ENCODE results near the gene PKLR.
A peak's percentile ranks its signal among the peaks of the same experiment; 100 is the strongest.
"Not testable (repeated sequence)": the region's sequence is repeated elsewhere in the genome, so short reads cannot be mapped to it uniquely, and the experiment has no call there.

Gene PKLR

DNA sequence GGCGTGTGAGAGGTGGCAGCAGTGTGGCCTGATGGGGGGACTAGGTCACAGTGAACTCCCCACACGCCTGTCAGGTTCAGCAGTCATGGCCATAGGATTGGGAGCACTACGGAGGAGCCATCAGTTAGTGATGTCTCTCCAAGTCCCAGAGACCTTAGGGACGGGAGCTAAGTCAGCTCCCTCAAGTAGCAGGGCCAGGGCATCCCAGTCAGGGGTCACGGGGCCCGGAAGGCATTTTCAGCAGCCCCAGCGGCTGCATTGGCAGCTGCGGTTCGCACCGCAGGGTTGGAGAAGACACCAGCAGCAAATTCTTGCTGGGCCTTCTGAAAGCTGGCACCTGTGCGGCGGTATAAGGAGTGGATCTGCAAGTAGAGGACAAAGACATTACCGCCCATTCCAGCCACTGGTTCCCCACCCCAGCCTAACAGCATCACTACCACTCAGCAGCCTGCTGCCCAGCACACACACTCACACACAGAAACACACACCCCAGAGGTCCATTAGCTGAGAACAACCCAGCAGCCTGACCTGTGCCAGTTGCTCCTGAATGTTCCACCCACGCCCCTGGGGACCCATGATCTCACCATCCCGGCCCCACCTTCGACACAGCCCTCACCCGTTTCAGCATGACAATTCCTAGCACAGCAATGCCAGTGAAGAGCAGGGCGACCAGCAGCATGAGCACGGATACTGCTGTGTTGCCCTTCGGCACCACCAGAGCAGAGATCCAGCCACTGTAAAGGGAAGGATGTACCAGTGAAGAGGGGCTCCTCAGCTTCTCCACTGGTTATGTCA is 45.0 kb downstream of the PKLR start:
- DNase-seq (ENCODE audit: low read depth, low spot score) = no peak

DNA sequence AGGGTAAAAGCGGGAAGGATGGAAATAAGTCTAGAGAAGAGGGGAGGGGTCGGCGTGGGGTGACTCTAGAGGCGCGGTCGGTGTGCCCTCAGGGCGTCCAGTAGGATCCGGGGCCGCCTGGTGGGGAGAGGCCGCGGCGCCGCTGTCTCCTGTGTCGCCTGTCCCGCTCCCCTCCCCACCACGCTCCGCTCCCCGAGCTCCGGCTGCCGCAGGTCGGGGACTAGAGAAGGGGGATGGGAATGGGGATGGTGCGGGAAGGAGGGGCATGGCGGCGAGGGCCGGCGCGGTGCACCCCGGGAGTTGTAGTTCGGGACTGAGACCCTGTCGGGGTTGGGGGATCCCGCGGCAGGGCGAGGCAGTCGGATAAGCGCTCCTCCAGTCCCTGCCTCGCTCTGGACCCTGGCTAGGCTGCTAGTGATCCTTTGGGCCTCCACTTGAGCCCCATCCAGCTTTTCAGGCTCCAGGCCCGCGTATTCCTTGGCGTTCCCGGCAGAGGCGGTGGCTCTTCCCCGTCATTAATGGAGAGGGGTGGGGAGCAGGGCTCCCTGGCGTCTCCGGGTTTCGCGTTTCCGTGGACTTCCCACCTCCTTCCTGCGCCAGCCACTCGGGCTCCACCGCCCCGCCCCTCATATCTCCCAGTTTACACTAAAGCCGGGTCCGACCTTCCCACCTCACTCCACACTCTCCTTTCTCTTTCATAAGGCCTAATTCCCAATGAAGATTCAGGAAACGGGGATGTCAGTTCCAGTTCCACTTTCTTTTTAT is 45.8 kb downstream of the PKLR start, which contains the start of gene ENTREP3:
Gene ENTREP3, minus strand, starts transcription at position 241 of the 765 bp plus-strand sequence. CDS start 606 bp downstream, outside the sequence.
- no peak for DNase-seq (ENCODE audit: low read depth, low spot score)

DNA sequence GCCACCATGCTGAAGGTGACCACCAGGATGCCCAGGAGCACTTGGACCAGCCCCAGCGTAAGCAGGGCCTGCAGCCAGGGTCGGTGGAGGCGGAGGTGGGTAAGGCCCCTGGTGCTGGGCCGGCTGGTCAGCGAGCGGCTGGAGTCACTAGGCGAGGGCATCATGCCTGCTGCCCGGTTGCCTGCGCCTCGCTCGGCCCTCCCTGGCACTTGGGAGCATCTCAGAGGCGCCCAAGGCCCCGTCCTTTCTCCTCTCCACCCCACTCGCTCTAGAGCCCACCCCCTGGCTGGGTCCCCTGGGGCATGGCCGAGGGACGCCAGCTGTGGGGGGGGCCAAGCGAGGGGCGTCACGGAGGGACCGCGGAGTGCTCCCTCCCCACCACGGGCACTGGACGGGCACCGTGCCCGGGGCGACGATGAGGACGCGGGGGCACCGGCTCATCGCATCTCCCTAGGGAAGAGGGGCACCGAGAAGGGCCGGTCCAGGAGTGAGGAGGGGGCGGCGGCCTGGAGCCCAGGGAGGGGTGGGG is 46.5 kb downstream of the PKLR start:
- DNase-seq (ENCODE audit: low read depth, low spot score) = no peak

DNA sequence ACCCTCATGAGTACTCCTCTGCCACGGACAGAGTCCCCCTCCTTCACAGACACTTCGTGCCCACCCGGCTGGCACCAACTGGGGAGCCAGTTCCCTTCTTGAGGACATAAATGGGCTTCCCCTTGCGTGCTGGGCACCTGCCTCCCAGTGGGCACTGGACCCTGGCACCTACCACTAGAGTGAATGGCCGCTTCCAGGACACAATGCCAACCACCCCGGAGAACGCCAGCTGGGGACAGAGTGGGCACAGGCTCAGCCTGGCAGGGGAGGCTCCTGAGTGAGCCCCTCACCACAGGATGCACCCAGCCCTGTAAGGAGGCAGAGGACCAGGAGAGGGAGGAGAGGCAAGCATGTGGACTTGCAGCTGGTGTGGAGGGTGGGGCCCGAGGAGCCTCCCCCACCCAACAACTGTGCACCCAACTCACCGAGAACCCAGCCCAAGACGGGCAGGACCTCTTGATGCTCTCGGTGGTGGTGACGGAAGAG is 47.0 kb downstream of the PKLR start:
- no peak for DNase-seq (ENCODE audit: low read depth, low spot score)

DNA sequence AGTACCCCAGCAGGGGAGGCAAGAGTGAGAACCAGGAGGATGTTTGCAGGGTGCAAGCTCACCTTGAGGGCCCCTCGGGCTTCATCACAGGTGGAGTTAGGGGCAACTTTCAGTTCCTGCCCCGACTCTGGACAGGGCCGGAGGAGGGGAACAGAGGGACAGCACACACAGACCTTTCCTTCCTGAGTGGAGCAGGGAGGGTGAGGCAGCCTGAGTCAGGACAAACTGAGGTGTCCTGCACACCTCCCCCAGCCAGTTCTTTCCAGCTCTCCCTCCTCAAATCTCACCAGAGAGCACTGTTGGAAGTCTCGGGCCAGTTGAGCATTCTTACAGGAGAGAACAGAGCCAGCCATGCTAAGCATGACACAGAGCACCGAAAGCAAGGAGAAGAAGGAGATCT is 47.4 kb downstream of the PKLR start:
- no peak for DNase-seq (ENCODE audit: low read depth, low spot score)

DNA sequence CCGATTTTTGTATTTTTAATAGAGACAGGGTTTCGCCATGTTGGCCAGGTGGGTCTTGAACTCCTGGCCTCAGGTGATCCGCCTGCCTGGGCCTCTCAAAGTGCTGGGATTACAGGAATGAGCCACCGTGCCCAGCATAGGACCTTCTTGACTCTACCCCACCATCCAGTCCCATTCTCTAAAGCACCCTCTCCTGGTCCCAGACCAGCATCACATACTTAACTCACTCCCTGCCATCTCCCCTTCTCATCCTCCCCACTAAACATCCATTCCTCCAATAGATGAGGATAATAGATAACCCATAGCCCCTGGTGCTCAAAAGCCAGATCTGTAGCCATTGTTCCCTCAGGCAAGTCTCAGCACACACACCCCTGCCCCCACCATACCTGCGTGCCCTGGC is 48.0 kb downstream of the PKLR start:
- no peak for DNase-seq (ENCODE audit: low read depth, low spot score)

DNA sequence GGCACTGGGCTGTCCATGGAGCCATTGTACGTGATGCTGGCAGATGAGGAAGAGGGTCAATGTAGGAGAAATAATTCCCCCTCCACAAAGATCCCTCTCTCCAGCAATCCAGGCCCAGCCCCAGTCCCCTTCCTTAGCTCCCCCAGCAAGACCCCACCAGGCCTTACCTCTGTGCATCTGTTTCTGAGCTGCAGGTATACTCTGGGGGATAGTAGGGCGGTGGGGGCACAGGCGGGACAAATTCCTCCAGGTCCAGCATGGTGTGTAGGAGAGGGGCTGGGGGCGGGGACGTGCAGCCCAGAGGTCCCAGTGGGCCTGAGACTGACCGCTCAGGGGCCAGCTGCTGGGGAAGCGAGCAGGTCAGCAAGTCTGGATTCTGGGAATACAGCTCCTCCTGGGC is 49.7 kb downstream of the PKLR start:
- DNase-seq (ENCODE audit: low read depth, low spot score) = no peak

DNA sequence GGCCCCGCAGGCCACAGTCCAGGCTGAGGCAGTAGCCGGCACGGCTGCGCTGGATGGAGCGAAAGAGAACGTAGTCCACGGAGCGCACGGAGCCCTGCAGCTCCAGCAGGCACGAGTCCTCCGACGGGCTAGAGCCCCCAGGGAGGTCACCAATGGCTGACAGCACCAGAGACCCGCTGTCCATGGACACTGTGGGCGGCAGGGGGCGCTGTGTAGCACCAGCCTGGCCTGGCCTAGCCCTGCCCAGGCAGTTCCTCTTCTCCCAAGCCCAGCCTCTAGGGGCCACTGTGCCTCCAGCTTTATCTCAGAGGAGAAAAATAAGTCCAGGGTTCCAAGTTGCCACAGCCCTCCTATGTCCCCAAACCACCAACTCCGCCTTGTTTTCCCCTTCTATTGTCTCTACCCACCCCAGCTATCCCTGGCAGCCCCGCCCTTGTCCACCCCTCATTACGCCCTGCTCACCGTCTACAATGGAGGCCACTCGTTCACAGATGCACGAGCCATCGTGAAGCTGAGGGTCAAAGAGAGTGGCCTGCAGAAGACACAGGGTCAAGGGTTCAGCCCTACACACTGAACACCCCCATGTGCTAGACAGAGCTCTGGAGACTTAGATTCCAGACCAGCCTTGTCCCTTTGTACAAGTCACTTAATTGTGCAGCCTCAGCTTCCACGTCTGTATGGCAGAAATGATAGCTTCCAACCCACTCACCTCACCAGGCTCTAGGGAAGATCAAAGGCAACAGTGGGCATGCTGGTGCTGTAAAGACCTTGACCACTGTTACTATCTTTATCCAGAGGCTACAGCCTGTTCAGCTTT is 50.4 kb downstream of the PKLR start:
- no peak for DNase-seq (ENCODE audit: low read depth, low spot score)

DNA sequence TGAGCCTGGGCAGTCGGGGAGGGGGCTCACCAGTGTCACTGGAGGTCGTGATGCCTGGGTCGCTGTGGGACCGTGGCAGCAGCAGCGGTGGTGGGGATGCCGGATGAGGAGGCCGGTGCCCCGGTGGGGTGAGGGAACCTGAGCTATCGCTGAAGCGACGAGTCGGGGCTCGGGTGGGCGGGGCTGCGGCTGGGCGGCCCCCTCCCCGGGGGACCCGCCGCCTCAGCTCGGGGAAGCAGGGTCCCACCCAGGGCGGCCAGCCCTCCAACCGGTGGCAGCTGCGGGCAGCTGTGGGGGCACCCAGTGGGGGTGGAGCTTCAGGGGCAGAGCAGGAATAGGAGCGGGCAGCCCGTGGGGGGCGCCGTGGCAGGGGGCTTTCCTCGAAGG is 51.0 kb downstream of the PKLR start:
- DNase-seq (ENCODE audit: low read depth, low spot score) = no peak

DNA sequence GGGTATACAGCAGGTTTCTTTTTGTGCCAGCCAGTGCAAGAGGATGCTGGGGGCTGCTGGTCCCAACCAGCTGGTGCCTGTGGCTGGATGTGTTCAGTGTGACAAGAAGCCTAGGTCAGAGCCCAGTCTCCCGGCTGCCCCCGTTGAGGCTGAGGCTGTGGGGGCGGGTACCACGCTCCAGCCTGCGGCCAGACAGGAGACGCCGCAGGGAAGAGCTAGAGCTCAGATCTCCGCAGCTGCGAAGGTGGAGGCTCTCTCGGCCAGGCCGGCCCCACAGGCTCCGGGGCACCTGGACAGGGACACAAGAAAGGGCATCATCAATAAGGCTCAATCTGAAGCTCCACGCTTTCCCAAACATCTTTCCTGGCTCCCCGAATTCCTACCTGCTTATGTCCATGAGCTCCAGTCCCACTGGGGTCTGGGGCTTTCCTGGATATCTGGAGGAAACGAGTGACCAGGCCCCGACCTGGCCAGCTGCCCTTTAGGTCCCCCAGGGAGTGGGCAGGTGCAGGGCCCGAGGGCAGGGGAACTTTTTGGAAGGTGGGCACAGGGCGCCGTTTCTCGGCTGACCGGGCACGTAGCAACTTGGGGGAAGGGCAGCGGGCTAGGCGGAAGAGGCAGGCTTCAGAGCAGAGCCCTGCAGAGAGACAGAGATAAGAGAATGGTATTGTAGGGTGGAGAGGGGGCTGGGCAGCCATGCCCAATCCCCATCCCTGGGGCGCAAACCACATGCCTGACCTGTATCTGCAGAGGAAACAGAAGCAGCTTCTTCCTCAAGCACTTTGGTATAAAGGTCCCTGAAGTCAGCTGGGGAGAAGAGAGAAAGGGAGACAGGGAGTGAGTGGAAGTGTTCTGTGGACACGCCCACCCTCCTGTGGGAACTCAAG is 53.3 kb downstream of the PKLR start:
- no peak for DNase-seq (ENCODE audit: low read depth, low spot score)

DNA sequence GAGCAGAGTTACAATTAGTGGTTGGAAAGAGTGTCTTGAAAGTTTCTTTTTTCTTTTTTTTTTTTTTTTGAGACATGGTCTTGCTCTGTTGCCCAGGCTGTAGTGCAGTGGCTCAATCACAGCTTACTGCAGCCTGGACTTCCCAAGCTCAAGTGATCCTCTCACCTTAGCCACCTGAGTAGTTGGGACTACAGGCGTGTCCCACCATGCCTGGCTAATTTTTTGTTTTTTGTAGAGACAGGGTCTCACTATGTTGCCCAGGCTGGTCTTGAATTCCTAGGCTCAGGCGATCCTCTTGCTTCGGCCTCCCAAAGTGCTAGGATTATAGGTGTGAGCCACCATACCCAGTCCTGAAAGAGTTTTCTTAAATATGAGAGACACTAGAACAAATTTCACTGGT is 54.4 kb downstream of the PKLR start:
- DNase-seq (ENCODE audit: low read depth, low spot score) = not testable (repeated sequence)

DNA sequence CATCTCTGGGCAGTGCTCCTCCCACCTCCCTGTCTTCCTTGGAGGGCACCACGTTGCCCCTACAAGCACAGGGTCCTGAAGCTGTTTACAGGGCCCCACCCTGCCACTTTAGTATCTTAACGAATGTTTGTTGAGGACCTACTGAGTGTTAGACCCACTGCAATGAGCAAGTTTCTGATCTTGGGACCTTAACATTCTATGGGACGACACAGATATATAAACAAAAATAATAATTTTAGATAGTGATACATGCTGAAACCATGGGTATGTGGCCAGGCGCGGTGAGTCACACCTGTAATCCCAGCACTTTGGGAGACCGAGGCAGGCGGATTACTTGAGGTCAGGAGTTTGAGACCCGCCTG is 56.1 kb downstream of the PKLR start:
- DNase-seq (ENCODE audit: low read depth, low spot score) = no peak

DNA sequence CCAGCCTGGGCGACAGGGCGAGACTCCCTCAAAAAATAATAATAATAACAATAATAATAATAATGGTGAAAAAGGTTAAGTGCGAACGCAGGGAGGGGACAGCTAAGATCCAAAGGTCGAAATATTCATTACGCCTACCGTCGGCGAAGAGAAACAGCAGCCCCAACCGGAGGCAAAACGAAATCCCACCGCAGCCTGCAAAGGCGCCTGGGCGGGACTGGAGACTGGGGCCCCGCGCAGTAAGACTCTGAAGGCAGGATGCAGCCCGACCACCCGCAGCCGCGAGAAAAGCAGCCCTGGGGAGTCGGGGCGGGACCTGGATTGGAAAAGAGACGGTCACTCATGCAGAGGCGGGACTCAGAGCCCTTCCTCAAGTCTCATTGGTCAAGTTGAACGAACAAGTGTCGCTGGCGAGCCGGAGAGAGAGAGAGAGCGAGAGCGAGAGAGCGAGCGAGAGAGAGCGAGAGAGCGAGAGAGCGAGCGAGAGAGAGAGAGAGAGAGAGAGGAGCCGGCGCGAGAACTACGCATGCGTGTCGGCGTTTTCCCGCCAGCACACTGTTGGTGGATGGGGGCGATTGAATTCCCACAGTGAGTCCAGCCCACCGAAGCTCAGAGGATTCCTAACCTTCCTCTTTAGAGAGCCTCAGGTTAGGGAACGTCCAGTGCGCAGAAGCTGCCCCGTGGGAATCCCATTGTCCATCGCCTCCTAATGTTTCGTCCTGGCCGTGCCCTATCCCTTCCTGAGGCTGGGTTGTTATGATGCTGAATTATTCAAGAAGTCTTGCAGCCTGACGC is 56.7 kb downstream of the PKLR start:
- peak; percentile 96 for DNase-seq (ENCODE audit: low read depth, low spot score)

DNA sequence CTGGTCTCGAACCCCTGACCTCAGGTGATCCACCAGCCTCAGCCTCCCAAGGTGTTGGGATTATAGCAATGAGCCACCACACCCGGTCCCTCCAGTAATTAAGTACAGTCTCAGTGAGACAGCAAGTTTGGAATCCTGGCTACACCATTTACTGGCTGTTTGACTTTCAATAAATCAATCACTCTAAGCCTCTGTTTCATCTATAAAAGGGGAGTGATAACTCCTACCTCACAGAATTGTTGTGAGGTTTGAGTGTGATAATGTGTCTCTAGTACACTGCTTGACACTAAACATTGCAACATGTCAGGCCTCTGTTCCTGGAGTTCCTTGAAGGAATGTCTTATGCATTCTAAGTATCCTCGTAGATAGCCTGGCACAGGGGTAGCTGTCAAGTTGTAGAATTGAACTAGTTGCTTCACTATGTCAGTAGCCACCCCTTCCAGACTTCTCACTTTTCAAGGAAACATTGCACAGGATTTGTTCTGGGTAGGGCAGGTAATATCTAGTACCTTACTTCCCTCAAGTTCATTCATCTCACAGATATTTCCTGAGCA is 58.4 kb downstream of the PKLR start:
- no peak for DNase-seq (ENCODE audit: low read depth, low spot score)

DNA sequence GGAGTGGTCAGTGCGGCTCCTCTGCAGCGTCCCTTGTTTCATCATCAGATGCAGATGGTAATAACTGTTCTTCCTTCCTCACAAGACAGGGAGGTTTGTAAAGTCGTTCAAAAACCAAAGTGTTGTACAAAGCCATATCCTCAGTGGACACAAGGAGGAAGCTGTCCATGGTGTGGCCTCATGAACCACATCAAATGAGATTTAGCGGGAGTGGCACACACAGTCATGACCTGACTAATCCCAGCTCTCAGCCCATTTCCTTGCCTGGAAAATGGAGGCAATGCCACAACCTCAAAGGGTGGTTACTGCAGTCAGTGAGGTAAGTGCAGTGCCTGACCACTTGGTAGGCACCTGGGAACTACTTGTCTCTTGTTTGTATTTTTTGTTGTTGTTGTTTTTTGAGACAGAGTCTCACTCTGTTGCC is 59.4 kb downstream of the PKLR start:
- no peak for DNase-seq (ENCODE audit: low read depth, low spot score)

DNA sequence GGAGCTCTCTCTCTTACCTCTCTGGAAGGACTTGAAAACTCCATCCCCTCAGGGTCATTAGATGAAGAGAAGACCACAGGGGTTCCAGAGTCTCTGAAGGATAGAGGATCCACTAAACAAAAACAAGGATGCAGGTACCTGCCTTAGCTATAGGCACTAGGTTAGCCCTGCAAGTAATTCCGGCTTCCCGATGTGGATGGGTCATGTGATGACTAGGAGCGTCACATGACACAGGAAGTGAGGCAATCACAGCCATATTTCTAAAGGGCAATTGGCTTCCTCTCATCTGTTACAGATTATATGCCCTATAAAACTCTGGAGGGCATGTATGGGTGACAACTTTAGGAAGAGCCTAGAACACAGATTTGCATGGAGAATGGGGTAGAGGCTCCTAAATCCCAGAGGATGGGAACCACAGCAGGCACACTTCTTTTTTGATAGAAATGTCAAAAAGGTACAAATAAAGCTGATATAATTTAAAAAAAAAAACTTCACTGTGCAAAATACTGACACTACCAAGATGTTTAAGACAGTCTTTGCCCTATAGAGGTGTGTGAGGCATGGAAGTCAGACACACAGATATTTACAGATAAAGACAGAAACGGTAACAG is 60.1 kb downstream of the PKLR start:
- DNase-seq (ENCODE audit: low read depth, low spot score) = no peak
